Karpas-422 (cell line): ENCODE results near the gene AMFR. TPM values are rescaled to one million over a fixed set of nuclear protein-coding genes. Genes with fewer than 3 reads are reported as not detected.
"Not testable (repeated sequence)": the region's sequence is repeated elsewhere in the genome, so short reads cannot be mapped to it uniquely, and the experiment has no call there.

Source experiments
- DNase-seq: peaks from one replicate; pipeline ENCODE4 v3.0.0-alpha.2; 2015
- H2AFZ ChIP-seq: fragments of 200-600 bp; sonication (generic); 2 replicates; pipeline ENCODE4 v1.6.1; 2014; ENCODE audit warnings: antibody characterized with exemption, low read length, mixed read lengths
- H3K27ac ChIP-seq: fragments of 200-600 bp; sonication (generic); 2 replicates; pipeline ENCODE4 v1.5.1; 2014; ENCODE audit warnings: mild to moderate bottlenecking, low read length, moderate library complexity
- H3K27me3 ChIP-seq: fragments of 200-600 bp; sonication (generic); 2 replicates; pipeline ENCODE4 v1.6.1; 2014; ENCODE audit warnings: low read length, mixed read lengths
- H3K36me3 ChIP-seq: fragments of 200-600 bp; sonication (generic); 2 replicates; pipeline ENCODE4 v1.6.1; 2014; ENCODE audit warnings: low read length, mixed read lengths; ENCODE audit not compliant: insufficient read depth
- H3K4me1 ChIP-seq: fragments of 200-600 bp; sonication (generic); 2 replicates; pipeline ENCODE4 v1.6.1; 2014; ENCODE audit warnings: mild to moderate bottlenecking, low read length, mixed read lengths
- H3K4me2 ChIP-seq: fragments of 200-600 bp; sonication (generic); 2 replicates; pipeline ENCODE4 v1.6.1; 2014; ENCODE audit warnings: low read length, low read depth, mild to moderate bottlenecking; ENCODE audit not compliant: poor library complexity, severe bottlenecking
- H3K4me3 ChIP-seq: fragments of 200-600 bp; sonication (generic); 2 replicates; pipeline ENCODE4 v1.5.1; 2014; ENCODE audit warnings: mild to moderate bottlenecking, antibody characterized with exemption, low read length, mixed read lengths
- H3K79me2 ChIP-seq: fragments of 200-600 bp; sonication (generic); 2 replicates; pipeline ENCODE4 v1.6.1; 2014; ENCODE audit warnings: mild to moderate bottlenecking, low read length, mixed read lengths
- H3K9ac ChIP-seq: fragments of 200-600 bp; sonication (generic); 2 replicates; pipeline ENCODE4 v1.6.0; 2014; ENCODE audit warnings: low read length
- H3K9me2 ChIP-seq: fragments of 200-600 bp; sonication (generic), shearing (Covaris generic); replicated peaks from 2 replicates; pipeline ENCODE4 v1.6.0; 2014; ENCODE audit warnings: mild to moderate bottlenecking, low read length, moderate library complexity; ENCODE audit not compliant: insufficient read depth
- H3K9me3 ChIP-seq: fragments of 300-700, 200-600 bp; sonication (generic); 2 replicates; pipeline ENCODE4 v1.6.1; 2014; ENCODE audit warnings: low read length, mixed read lengths
- H4K20me1 ChIP-seq: fragments of 200-600 bp; sonication (generic); 2 replicates; pipeline ENCODE4 v1.6.1; 2014; ENCODE audit warnings: mild to moderate bottlenecking, antibody characterized with exemption, low read length, low read depth; ENCODE audit not compliant: insufficient read depth
- total RNA-seq: library from RNA; depleted of rRNA; stranded (reverse); fragments of >200 nt; shearing (Covaris generic); gene quantifications from 2 replicates; pipeline ENCODE4 v1.2.3, GENCODE V29; 2014; ENCODE audit warnings: low replicate concordance

The AMFR gene
- total RNA-seq, 1 experiment from 2014 or later: 243 TPM

GRCh38 chr16:56380778-56381485, 44.4 kb downstream of the AMFR start:
- not testable (repeated sequence) for H3K4me2 ChIP-seq, H3K4me3 ChIP-seq, H3K27ac ChIP-seq, H2AFZ ChIP-seq, H3K9me2 ChIP-seq, DNase-seq, H4K20me1 ChIP-seq, H3K4me1 ChIP-seq, H3K27me3 ChIP-seq, H3K9ac ChIP-seq, H3K9me3 ChIP-seq
- peaks cover 59% of the 10 kb centered on the region for H3K36me3 ChIP-seq
- peaks cover 57% of the 10 kb centered on the region for H3K79me2 ChIP-seq

GRCh38 chr16:56379044-56379443, 46.3 kb downstream of the AMFR start:
- not testable (repeated sequence) for H3K9ac ChIP-seq, H3K9me2 ChIP-seq, H3K27ac ChIP-seq, H3K4me2 ChIP-seq, DNase-seq, H3K4me1 ChIP-seq, H3K27me3 ChIP-seq, H4K20me1 ChIP-seq, H3K4me3 ChIP-seq, H2AFZ ChIP-seq, H3K9me3 ChIP-seq
- Histone ChIP-seq H3K36me3 (peaks cover 53% of the 10 kb centered on the region), H3K79me2 (peaks cover 74% of the 10 kb centered on the region)

GRCh38 chr16:56375792-56376191, 49.6 kb downstream of the AMFR start:
- H3K4me2 ChIP-seq, H3K4me3 ChIP-seq, H3K9me2 ChIP-seq, H2AFZ ChIP-seq, DNase-seq, H4K20me1 ChIP-seq, H3K9me3 ChIP-seq, H3K27me3 ChIP-seq, H3K4me1 ChIP-seq, H3K27ac ChIP-seq, H3K9ac ChIP-seq: not testable (repeated sequence)
- Histone ChIP-seq H3K36me3 (peaks cover 29% of the 10 kb centered on the region), H3K79me2 (peaks cover 77% of the 10 kb centered on the region)

- Histone ChIP-seq H3K79me2 (peaks cover 72% of the 10 kb centered on the region), H3K9ac (no peak overlapping the region), H3K4me2 (no peak overlapping the region), H2AFZ (no peak overlapping the region), H3K4me3 (no peak overlapping the region), H3K36me3 (peaks cover 28% of the 10 kb centered on the region; the same call in 1 of the 2 replicates), H3K27me3 (no peaks in the 10 kb centered on the region), H3K9me2 (no peaks in the 10 kb centered on the region), H3K9me3 (no peaks in the 10 kb centered on the region), H3K27ac (no peak overlapping the region), H3K4me1 (no peaks in the 10 kb centered on the region), H4K20me1 (no peaks in the 10 kb centered on the region; the same call in 1 of the 2 replicates)
- DNase-seq: no peak
Observed at GRCh38 chr16:56373003-56373402, 52.3 kb downstream of the AMFR start.

- no peaks in the 10 kb centered on the region for H3K27me3 ChIP-seq
- H3K9ac ChIP-seq: no peak overlapping the region
- peaks cover 24% of the 10 kb centered on the region; the same call in 1 of the 2 replicates for H3K36me3 ChIP-seq
- no peaks in the 10 kb centered on the region for H3K9me2 ChIP-seq
- no peak overlapping the region for H2AFZ ChIP-seq
- H3K9me3 ChIP-seq: no peaks in the 10 kb centered on the region
- no peaks in the 10 kb centered on the region for H3K4me1 ChIP-seq
- H4K20me1 ChIP-seq: no peaks in the 10 kb centered on the region; the same call in 1 of the 2 replicates
- no peak overlapping the region for H3K27ac ChIP-seq
- no peak overlapping the region for H3K4me2 ChIP-seq
- no peak overlapping the region for H3K4me3 ChIP-seq
- DNase-seq: no peak
- H3K79me2 ChIP-seq: peaks cover 63% of the 10 kb centered on the region
Observed at GRCh38 chr16:56372013-56372634, 53.2 kb downstream of the AMFR start.

GRCh38 chr16:56371660-56371937, 53.7 kb downstream of the AMFR start:
- H4K20me1 ChIP-seq: no peaks in the 10 kb centered on the region; the same call in 1 of the 2 replicates
- H2AFZ ChIP-seq: no peak overlapping the region
- no peaks in the 10 kb centered on the region for H3K4me1 ChIP-seq
- peaks cover 58% of the 10 kb centered on the region for H3K79me2 ChIP-seq
- no peaks in the 10 kb centered on the region for H3K9me3 ChIP-seq
- no peaks in the 10 kb centered on the region for H3K27me3 ChIP-seq
- no peaks in the 10 kb centered on the region for H3K9me2 ChIP-seq
- peaks cover 24% of the 10 kb centered on the region; the same call in 1 of the 2 replicates for H3K36me3 ChIP-seq
- no peak overlapping the region for H3K4me3 ChIP-seq
- H3K9ac ChIP-seq: no peak overlapping the region
- no peak overlapping the region for H3K27ac ChIP-seq
- no peak for DNase-seq
- H3K4me2 ChIP-seq: no peak overlapping the region

- H4K20me1 ChIP-seq: no peaks in the 10 kb centered on the region; the same call in 1 of the 2 replicates
- H3K4me2 ChIP-seq: no peak overlapping the region
- no peak overlapping the region for H3K27ac ChIP-seq
Observed at GRCh38 chr16:56370875-56371659, 54.3 kb downstream of the AMFR start.

GRCh38 chr16:56370185-56370874, 55.0 kb downstream of the AMFR start:
- Histone ChIP-seq H3K9me2 (no peaks in the 10 kb centered on the region), H3K27ac (no peak overlapping the region), H3K9ac (no peak overlapping the region), H2AFZ (no peak overlapping the region), H3K4me3 (no peak overlapping the region), H3K4me1 (no peaks in the 10 kb centered on the region), H3K36me3 (peaks cover 26% of the 10 kb centered on the region; the same call in 1 of the 2 replicates), H3K79me2 (peaks cover 47% of the 10 kb centered on the region), H3K4me2 (no peak overlapping the region), H4K20me1 (no peaks in the 10 kb centered on the region; the same call in 1 of the 2 replicates), H3K9me3 (no peaks in the 10 kb centered on the region), H3K27me3 (no peaks in the 10 kb centered on the region)
- no peak for DNase-seq

More at GRCh38 chr16:56370875-56371659, 54.3 kb downstream of the AMFR start:
- Histone ChIP-seq H3K4me1 (no peaks in the 10 kb centered on the region), H3K9me2 (no peaks in the 10 kb centered on the region), H3K4me3 (no peak overlapping the region), H3K9ac (no peak overlapping the region), H3K27me3 (no peaks in the 10 kb centered on the region), H3K9me3 (no peaks in the 10 kb centered on the region), H3K36me3 (peaks cover 24% of the 10 kb centered on the region; the same call in 1 of the 2 replicates), H2AFZ (no peak overlapping the region), H3K79me2 (peaks cover 53% of the 10 kb centered on the region)
- DNase-seq: no peak
